Heart right ventricle (tissue), 16 donors: ENCODE data around the gene YIPF4. TPM values are rescaled to one million over a fixed set of nuclear protein-coding genes. Genes with fewer than 3 reads are reported as not detected.
"Not testable (repeated sequence)": the region's sequence is repeated elsewhere in the genome, so short reads cannot be mapped to it uniquely, and the experiment has no call there.

ENCODE experiments used
- ATAC-seq, 8 donors: fragments of 200-7000 bp; cut with Tn5 transposase; one replicate each; pipeline ENCODE4 v1.9.1; 2020; ENCODE audit warnings: mild to moderate bottlenecking in 8 of 8, moderate library complexity in 8 of 8, moderate number of reproducible peaks in 1 of 8
- DNase-seq, 2 donors: peaks; one replicate each; pipeline ENCODE4 v3.0.0-alpha.2; 2020
- H3K27ac ChIP-seq, 10 donors: fragments of 200-600 bp; sonication (generic) in 2 of 10; one replicate each; pipeline versions ENCODE4 v1.5.0 to v1.8.0; 2020 to 2022; ENCODE audit warnings: mild to moderate bottlenecking in 3 of 10
- H3K27me3 ChIP-seq, 7 donors: fragments of 200-600 bp; one replicate each; pipeline ENCODE4 v1.8.0; 2021 to 2022; ENCODE audit warnings: mild to moderate bottlenecking in 2 of 7
- H3K36me3 ChIP-seq, 9 donors: fragments of 200-600 bp; sonication (generic) in 1 of 9; one replicate each; pipeline versions ENCODE4 v1.5.0 to v1.8.0; 2020 to 2022; ENCODE audit warnings: mild to moderate bottlenecking in 2 of 9
- H3K4me1 ChIP-seq, 9 donors: fragments of 200-600 bp; sonication (generic) in 1 of 9; one replicate each; pipeline versions ENCODE4 v1.5.0 to v1.8.0; 2020 to 2022; ENCODE audit warnings: mild to moderate bottlenecking in 4 of 9
- H3K4me3 ChIP-seq, 10 donors: fragments of 200-600 bp; sonication (generic) in 2 of 10; one replicate each; pipeline versions ENCODE4 v1.5.0 to v1.8.0; 2020 to 2022; ENCODE audit warnings: mild to moderate bottlenecking in 7 of 10, moderate library complexity in 2 of 10
- H3K9me3 ChIP-seq, 11 donors: fragments of 200-600 bp in 10 of 11; sonication (generic) in 2 of 11; one replicate each; pipeline versions ENCODE4 v1.5.0 to v1.8.0; 2013 to 2022; ENCODE audit warnings: mild to moderate bottlenecking in 2 of 11, control low read depth in 1 of 11, moderate library complexity in 1 of 11
- CTCF ChIP-seq, 9 donors: fragments of 200-600 bp; sonication (generic) in 2 of 9; IDR thresholded peaks; one replicate each; pipeline versions ENCODE4 v1.5.0 to v1.8.0; 2021 to 2022; ENCODE audit warnings: antibody characterized with exemption in 9 of 9, mild to moderate bottlenecking in 5 of 9, moderate library complexity in 1 of 9
- WGBS, 2 donors: extraction: QIAGEN DNeasy Blood & Tissue Kit; methylation state at CpG; one replicate each; pipeline ENCODE4 v1.1.7; 2013; ENCODE audit warnings: inconsistent platforms in 1 of 2; 5-methylcytosine and 5-hydroxymethylcytosine counted together
- intact Hi-C, 10 donors: fragments of 100-400 bp; cut with DNase I; formaldehyde crosslinking; loops; one replicate each; pipeline versions ENCODE4 v1.11.1 to v1.14.2; 2022
- polyA plus RNA-seq, 2 donors: library from polyadenylated mRNA; stranded (reverse); fragments of 200-250 nt; gene quantifications; one replicate each; pipeline ENCODE4 v1.2.3, GENCODE V29; 2013
- total RNA-seq, 10 donors: library from RNA; stranded (reverse); fragmentation: NEBNext Ultra II Directional in 3 of 10; extraction: Animal tissue kit (Norgen Biotek cat#: 25700) in 3 of 10; gene quantifications; one replicate each; pipeline versions ENCODE4 v1.2.1 to v1.2.4, GENCODE V29; 2021 to 2023
- donor health status: Arrhythmogenic right ventricular cardiomyopathy.
- donor health status: ischemic (EF 13 %, LVEDD 7.1; RV severe dilation, severe dysfunction).
- donor health status: healthy with polysubstance abuse.
- donor health status: DM: no; HTN: yes; CAD: no.
- donor health status: DM: no; HTN: no; CAD: no.
- donor health status: ischemic (EF 25% LVEDD 6.9; RV normal size, moderate dysfunction).
- donor health status: ischemic (EF 25% LVEDD 5.7; RV mildly dilated, moderate dysfunction).
- donor health status: healthy.
- donor health status: DM: yes; HTN: yes; CAD: no.
- donor health status: Ischemic cardiomyopathy.
- donor health status: ischemic (EF 35%, LVEDD 5.7; RV mildly dilated, moderate dysfunction).
- donor health status: nonischemic (EF 11% LVEDD 7.7; RV severe dilation, severe dysfunction).
- donor health status: DM: yes; HTN: yes; CAD: no.
- donor health status: PGD.
- donor health status: ischemic (EF 29% LVEDD 5.4; RV normal size, mild dysfunction).
- donor health status: nonischemic (EF 23%, LVEDD 6.1; RV moderate dilation, normal function).

The YIPF4 gene
- total and polyA plus RNA-seq, 12 donors: 15.1 to 94.3 (median 64.7) TPM

GRCh38 chr2:32291746-32292145, 14.0 kb downstream of the YIPF4 start:
- WGBS, 2 donors: 23 to 47% methylated on average over 2 of the region's 2 CpGs
- peaks cover 3 to 58% (median 40%) of the 10 kb centered on the region in 9 donors for H3K4me1 ChIP-seq
- peak overlapping the region in 6 of 10 donors; percentile 5 to 51 (median 20) for H3K27ac ChIP-seq
- peaks cover 0 to 11% (median 5%) of the 10 kb centered on the region in 11 donors for H3K9me3 ChIP-seq
- no peak for TF ChIP-seq CTCF (IDR thresholded peaks at IDR 0.05)
- peaks cover 0 to 51% (median 18%) of the 10 kb centered on the region in 9 donors for H3K36me3 ChIP-seq
- H3K4me3 ChIP-seq: no peak overlapping the region
- DNase-seq (no peak), ATAC-seq (no peak)
- intact Hi-C loops: no loop called here
- H3K27me3 ChIP-seq: no peaks in the 10 kb centered on the region

GRCh38 chr2:32293493-32293892, 15.8 kb downstream of the YIPF4 start:
- DNase-seq, H3K4me3 ChIP-seq, intact Hi-C loops, ATAC-seq, H3K27me3 ChIP-seq, H3K27ac ChIP-seq: not testable (repeated sequence)
- WGBS, 2 donors: 97 to 99% methylated on average over 15 of the region's 26 CpGs
- Histone ChIP-seq H3K36me3 (peaks cover 0 to 62% (median 18%) of the 10 kb centered on the region in 9 donors), H3K4me1 (peaks cover 3 to 42% (median 29%) of the 10 kb centered on the region in 9 donors), H3K9me3 (peaks cover 0 to 11% (median 5%) of the 10 kb centered on the region in 11 donors)

GRCh38 chr2:32293966-32294562, 16.4 kb downstream of the YIPF4 start:
- H3K27me3 ChIP-seq, DNase-seq, ATAC-seq, H3K27ac ChIP-seq, H3K4me3 ChIP-seq, intact Hi-C loops: not testable (repeated sequence)
- 97% methylated on average over 31 to 43 of the region's 43 CpGs for WGBS, 2 donors
- Histone ChIP-seq H3K36me3 (peaks cover 0 to 68% (median 18%) of the 10 kb centered on the region in 9 donors), H3K4me1 (peaks cover 2 to 37% (median 23%) of the 10 kb centered on the region in 9 donors), H3K9me3 (peaks cover 0 to 11% (median 5%) of the 10 kb centered on the region in 11 donors)

GRCh38 chr2:32310577-32310976, 32.9 kb downstream of the YIPF4 start:
- intact Hi-C loops: no loop called here
- Histone ChIP-seq H3K4me1 (no peaks in the 10 kb centered on the region), H3K27ac (no peak overlapping the region), H3K4me3 (no peak overlapping the region), H3K27me3 (no peaks in the 10 kb centered on the region), H3K9me3 (no peaks in the 10 kb centered on the region), H3K36me3 (peaks cover 0 to 85% (median 19%) of the 10 kb centered on the region in 9 donors)
- 97 to 99% methylated on average over 7 of the region's 7 CpGs for WGBS, 2 donors
- no peak for DNase-seq
- ATAC-seq: no peak
- no peak for TF ChIP-seq CTCF (IDR thresholded peaks at IDR 0.05)

- no peak for DNase-seq
- Histone ChIP-seq H3K27me3 (no peaks in the 10 kb centered on the region), H3K4me3 (no peak overlapping the region), H3K9me3 (no peaks in the 10 kb centered on the region), H3K36me3 (peaks cover 0 to 52% (median 7%) of the 10 kb centered on the region in 9 donors), H3K27ac (no peak overlapping the region), H3K4me1 (no peaks in the 10 kb centered on the region)
- whole genome bisulfite sequencing, 2 donors: 94 to 100% methylated on average over 1 of the region's 1 CpG
- intact Hi-C loops: loop anchor here in 1 of 10 donors (5.0 kb wide), 1 partner anchor 948 kb away; no protein-coding TSS in a partner anchor
- no peak for ATAC-seq
- no peak for TF ChIP-seq CTCF (IDR thresholded peaks at IDR 0.05)
Measured at GRCh38 chr2:32314886-32315285, 37.2 kb downstream of the YIPF4 start.

- H3K4me1 ChIP-seq: peaks cover 0 to 11% (median 0%) of the 10 kb centered on the region in 9 donors
- ATAC-seq, H3K27me3 ChIP-seq, H3K9me3 ChIP-seq, intact Hi-C loops, H3K27ac ChIP-seq, DNase-seq, H3K36me3 ChIP-seq, H3K4me3 ChIP-seq: not testable (repeated sequence)
- WGBS, 2 donors: 89 to 98% methylated on average over 1 of the region's 1 CpG
Measured at GRCh38 chr2:32328679-32329078, 51.0 kb downstream of the YIPF4 start.

- H3K27me3 ChIP-seq, ATAC-seq, intact Hi-C loops, H3K9me3 ChIP-seq, H3K36me3 ChIP-seq, DNase-seq, H3K4me3 ChIP-seq, H3K27ac ChIP-seq: not testable (repeated sequence)
- H3K4me1 ChIP-seq: peaks cover 0 to 11% (median 0%) of the 10 kb centered on the region in 9 donors
- 94% methylated on average over 14 of the region's 14 CpGs for WGBS, 2 donors
Measured at GRCh38 chr2:32329180-32329980, 51.7 kb downstream of the YIPF4 start.
